Right cardiac atrium (tissue), 5 donors: ENCODE data around the gene CBX3. TPM values are rescaled to one million over a fixed set of nuclear protein-coding genes. Genes with fewer than 3 reads are reported as not detected.
A peak's percentile ranks its signal among the peaks of the same experiment; 100 is the strongest.
"Not testable (repeated sequence)": the region's sequence is repeated elsewhere in the genome, so short reads cannot be mapped to it uniquely, and the experiment has no call there.

Source experiments
- ATAC-seq, 2 donors: fragments of 200-7000 bp; cut with Tn5 transposase; one replicate each; pipeline versions ENCODE4 v1.8.0 to v1.9.1; 2020; ENCODE audit warnings: moderate library complexity in 2 of 2, mild to moderate bottlenecking in 1 of 2
- DNase-seq, 3 donors: peaks; one replicate each; pipeline ENCODE4 v3.0.0-alpha.2; 2020
- H3K27ac ChIP-seq: one replicate; pipeline ENCODE4 v1.5.1; 2013; ENCODE audit warnings: mild to moderate bottlenecking, low read length, control low read depth, moderate library complexity
- H3K27me3 ChIP-seq: one replicate; pipeline ENCODE4 v1.6.1; 2013; ENCODE audit not compliant: control insufficient read depth, insufficient read depth
- H3K4me1 ChIP-seq: one replicate; pipeline ENCODE4 v1.6.1; 2013; ENCODE audit warnings: low read length; ENCODE audit not compliant: control insufficient read depth, insufficient read depth
- H3K4me3 ChIP-seq: one replicate; pipeline ENCODE4 v1.5.1; 2013; ENCODE audit warnings: low read length, control low read depth
- H3K9me3 ChIP-seq: one replicate; pipeline ENCODE4 v1.6.1; 2013; ENCODE audit warnings: low read length; ENCODE audit not compliant: control insufficient read depth
- WGBS: extraction: QIAGEN DNeasy Blood & Tissue Kit; methylation state at CpG from one replicate; pipeline ENCODE4 v1.1.7; 2013; 5-methylcytosine and 5-hydroxymethylcytosine counted together
- intact Hi-C, 4 donors: fragments of 100-400 bp; cut with DNase I; formaldehyde crosslinking; loops; one replicate each; pipeline versions ENCODE4 v1.11.0 to v1.14.0; 2022 to 2023
- long read RNA-seq, 4 donors: library from polyadenylated mRNA; unstranded; transcript quantifications; one replicate each; pipeline ENCODE4 v2.0.0, GENCODE V29; 2020 to 2021
- polyA plus RNA-seq: library from polyadenylated mRNA; stranded (reverse); fragments of 200-250 nt; gene quantifications from one replicate; pipeline ENCODE4 v1.2.3, GENCODE V29; 2013
- total RNA-seq, 4 donors: library from RNA; stranded (reverse); fragmentation: NEBNext Ultra II Directional; extraction: Animal tissue kit (Norgen Biotek cat#: 25700); gene quantifications; one replicate each; pipeline ENCODE4 v1.2.1, GENCODE V29; 2021
- donor health status: healthy with polysubstance abuse.
- donor health status: DM: no; HTN: yes; CAD: no.
- donor health status: DM: no; HTN: no; CAD: no.
- donor health status: DM: no; HTN: yes; CAD: no; lungs with severe emphysema.
- donor health status: DM: yes; HTN: yes; CAD: no.

The CBX3 gene
- total RNA-seq: 10 to 100 TPM; 68.1 to 82.5 (median 72.2) TPM
- 61.2 TPM for polyA plus RNA-seq
- long read RNA-seq, donor 1, transcript CBX3-202 (6 exons, 1,857 nt): major isoform, 163 of 198 reads
- long read RNA-seq, donor 1, transcript CBX3-201 (6 exons, 2,128 nt): minor isoform, 9 of 198 reads
- long read RNA-seq, donor 1, partial matches to known transcripts: 12 of 198 reads
- long read RNA-seq, donor 1, other reads (novel, unspliced or antisense): 12 of 198 reads
- long read RNA-seq, donor 2, transcript CBX3-202 (6 exons, 1,857 nt): major isoform, 65 of 90 reads
- long read RNA-seq, donor 2, partial matches to known transcripts: 7 of 90 reads
- long read RNA-seq, donor 2, other reads (novel, unspliced or antisense): 14 of 90 reads
- long read RNA-seq, donor 3, transcript CBX3-201 (6 exons, 2,128 nt): minor isoform, 12 of 267 reads
- long read RNA-seq, donor 3, transcript CBX3-202 (6 exons, 1,857 nt): major isoform, 222 of 267 reads
- long read RNA-seq, donor 3, transcript CBX3-206 (3 exons, 860 nt): minor isoform, 6 of 267 reads
- long read RNA-seq, donor 3, partial matches to known transcripts: 15 of 267 reads
- long read RNA-seq, donor 3, other reads (novel, unspliced or antisense): 9 of 267 reads
- long read RNA-seq, donor 4, transcript CBX3-201 (6 exons, 2,128 nt): minor isoform, 6 of 114 reads
- long read RNA-seq, donor 4, transcript CBX3-202 (6 exons, 1,857 nt): major isoform, 94 of 114 reads
- long read RNA-seq, donor 4, partial matches to known transcripts: 5 of 114 reads
- long read RNA-seq, donor 4, other reads (novel, unspliced or antisense): 5 of 114 reads

- Histone ChIP-seq H3K27me3 (no peaks in the 10 kb centered on the region), H3K9me3 (no peaks in the 10 kb centered on the region), H3K27ac (peak within 1 kb of the TSS; percentile 99), H3K4me3 (peak within 1 kb of the TSS; percentile 95), H3K4me1 (peaks cover 2% of the 10 kb centered on the region)
- DNase-seq: peak; percentile 92 to 96 (median 95)
- WGBS: 1% methylated on average over 86 of the region's 86 CpGs
- intact Hi-C loops: no loop called here
- ATAC-seq: peak; percentile 78 to 80
These were observed at the start of gene CBX3 for GRCh38 chr7:26201247-26202018. CBX3 (plus strand) TSS chr7:26201745; CDS start chr7:26202999, 1,254 bp downstream.

- peak; percentile 73 to 90 (median 89) for DNase-seq
- under 1% methylated on average over 95 of the region's 95 CpGs for WGBS
- Histone ChIP-seq H3K4me3 (peak within 1 kb of the TSS; percentile 77), H3K27me3 (no peaks in the 10 kb centered on the region), H3K9me3 (no peaks in the 10 kb centered on the region), H3K4me1 (no peaks in the 10 kb centered on the region), H3K27ac (no peak within 1 kb of the TSS)
- intact Hi-C loops: no loop called here
- ATAC-seq: peak; percentile 87
These were observed 49.4 kb upstream of the CBX3 start, which contains the start of gene NFE2L3 for GRCh38 chr7:26151953-26152781. NFE2L3 (plus strand) TSS chr7:26152198; CDS start chr7:26152499, 301 bp downstream.

- 4% methylated on average over 54 of the region's 54 CpGs for WGBS
- H3K4me1 ChIP-seq, H3K27me3 ChIP-seq, DNase-seq, H3K27ac ChIP-seq, H3K9me3 ChIP-seq, intact Hi-C loops: not testable (repeated sequence)
- peak overlapping the region; percentile 77 for H3K4me3 ChIP-seq
- peak; percentile 16 to 27 for ATAC-seq
These were observed 48.7 kb upstream of the CBX3 start for GRCh38 chr7:26152782-26153240.

DNA sequence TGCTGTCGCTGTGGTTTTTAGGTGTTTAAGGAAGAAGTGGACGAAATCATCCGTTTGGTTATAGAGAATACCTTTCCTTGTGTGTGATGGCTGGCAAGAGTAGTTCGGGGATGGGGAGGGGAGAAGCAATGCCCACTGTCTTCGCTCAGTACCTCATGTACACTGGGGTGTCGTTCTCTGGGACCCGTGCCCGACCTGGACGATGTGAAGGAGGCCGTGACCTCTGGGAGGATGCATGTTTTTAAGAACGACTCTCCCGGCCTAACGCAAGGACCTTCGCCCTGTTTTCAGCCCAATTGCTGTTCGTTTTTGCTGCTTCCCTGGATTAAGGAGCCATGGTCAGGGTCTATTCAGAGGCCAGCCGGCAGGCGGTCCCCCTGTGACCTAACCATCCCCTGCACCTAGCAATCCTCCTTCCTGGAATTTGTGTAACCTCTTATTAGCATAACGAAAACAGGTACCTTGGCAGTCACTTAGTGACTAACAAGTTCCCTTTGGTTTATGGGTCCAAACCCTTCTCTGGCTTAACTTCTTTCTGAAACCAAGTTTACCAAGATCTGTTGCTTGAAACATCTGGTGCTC is 48.2 kb upstream of the CBX3 start:
- no peaks in the 10 kb centered on the region for H3K9me3 ChIP-seq
- no peak overlapping the region for H3K27ac ChIP-seq
- 29% methylated on average over 18 of the region's 18 CpGs for WGBS
- peak overlapping the region; percentile 77 for H3K4me3 ChIP-seq
- ATAC-seq (no peak), DNase-seq (no peak)
- H3K27me3 ChIP-seq: no peaks in the 10 kb centered on the region
- no peaks in the 10 kb centered on the region for H3K4me1 ChIP-seq
- intact Hi-C loops: no loop called here

DNA sequence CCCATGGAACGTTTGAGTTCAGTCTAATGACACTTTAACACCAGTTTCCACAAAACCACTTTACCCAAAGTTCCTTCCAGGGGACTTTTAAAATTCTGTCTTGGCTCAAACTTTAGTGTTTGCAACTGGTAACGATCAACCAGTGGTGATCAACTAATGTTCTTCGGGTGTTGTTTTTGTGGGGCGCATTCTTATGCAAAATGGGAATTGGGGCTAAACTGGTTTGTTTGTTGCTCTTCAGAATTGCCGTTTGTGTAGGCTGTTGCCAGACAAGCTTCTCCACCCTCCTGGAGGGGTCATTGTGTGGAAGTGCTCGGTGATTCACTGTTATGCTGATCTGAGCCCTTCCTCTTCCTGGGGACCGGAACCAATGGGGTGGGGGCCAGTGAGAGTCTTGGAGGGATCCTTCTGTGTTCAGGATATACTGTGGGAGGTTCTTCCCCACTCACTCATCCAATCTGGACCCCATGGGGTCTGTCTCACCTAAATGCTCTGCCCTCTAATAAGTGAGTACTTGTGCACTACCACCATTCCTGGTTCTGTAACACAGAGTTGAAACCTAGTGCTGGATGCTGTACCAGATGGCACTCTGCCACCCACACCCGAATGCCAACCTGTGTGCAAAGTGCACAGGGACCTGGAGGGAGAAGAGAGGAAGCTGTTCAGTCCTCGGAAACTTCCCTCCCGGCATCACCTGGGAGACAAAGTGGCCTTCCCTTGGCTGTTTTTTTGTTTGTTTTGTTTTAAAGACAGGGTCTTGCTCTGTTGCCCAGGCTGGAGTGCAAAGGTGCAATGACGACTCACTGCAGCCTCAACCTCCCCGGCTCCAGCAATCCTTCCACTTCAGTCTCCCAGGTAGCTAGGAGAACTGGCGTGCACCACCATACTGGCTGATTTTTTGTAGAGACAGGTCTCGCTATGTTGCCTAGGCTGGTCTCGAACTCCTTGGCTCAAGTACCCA is 47.4 kb upstream of the CBX3 start:
- Histone ChIP-seq H3K9me3 (no peaks in the 10 kb centered on the region), H3K27ac (no peak overlapping the region), H3K27me3 (no peaks in the 10 kb centered on the region), H3K4me1 (no peaks in the 10 kb centered on the region), H3K4me3 (no peak overlapping the region)
- ATAC-seq (peak; percentile 40 to 60), DNase-seq (no peak)
- 65% methylated on average over 15 of the region's 15 CpGs for WGBS
- intact Hi-C loops: no loop called here

DNA sequence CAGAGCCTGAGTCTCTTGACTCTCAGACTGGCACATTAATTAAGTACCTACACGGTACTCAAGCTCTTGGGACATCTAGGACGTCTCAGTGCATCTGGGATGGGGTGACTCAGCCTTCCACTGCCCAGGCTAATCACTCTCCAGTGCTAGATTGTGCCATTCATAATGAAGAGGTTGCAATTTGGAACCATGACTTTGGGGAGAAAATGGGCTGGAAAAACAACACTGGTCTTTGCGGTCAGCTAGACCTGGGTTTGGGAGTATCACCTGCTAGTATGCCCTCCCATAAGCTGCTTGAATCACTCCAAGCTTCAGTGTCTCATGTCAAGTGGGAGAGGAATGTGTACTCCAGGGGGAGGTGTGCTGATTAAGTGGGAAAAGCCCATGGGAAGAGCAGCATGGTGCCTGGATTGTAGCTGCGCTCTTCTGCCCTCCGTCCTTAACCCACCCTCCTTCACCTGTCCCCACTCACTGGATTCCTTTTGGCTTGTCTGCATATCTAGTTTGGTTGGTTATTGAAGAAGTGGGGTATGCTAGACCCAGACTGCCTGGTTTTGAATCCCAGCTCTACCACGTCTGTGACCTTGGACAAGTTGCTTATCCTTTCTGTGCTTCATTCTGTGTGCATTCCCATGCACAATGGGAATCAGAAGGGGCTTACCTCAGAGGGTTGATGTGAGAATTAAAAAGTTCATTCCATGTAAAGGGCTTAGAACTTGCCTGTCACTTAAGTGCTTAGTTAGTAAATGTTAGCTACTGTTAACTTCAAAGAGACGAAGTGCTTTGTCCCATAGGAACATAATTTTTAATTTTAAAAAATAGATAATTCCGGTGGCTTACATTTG is 45.8 kb upstream of the CBX3 start:
- Histone ChIP-seq H3K27me3 (no peaks in the 10 kb centered on the region), H3K27ac (no peak overlapping the region), H3K9me3 (no peaks in the 10 kb centered on the region), H3K4me1 (no peaks in the 10 kb centered on the region), H3K4me3 (no peak overlapping the region)
- DNase-seq (no peak), ATAC-seq (no peak)
- WGBS: 49% methylated on average over 8 of the region's 8 CpGs
- intact Hi-C loops: no loop called here

DNA sequence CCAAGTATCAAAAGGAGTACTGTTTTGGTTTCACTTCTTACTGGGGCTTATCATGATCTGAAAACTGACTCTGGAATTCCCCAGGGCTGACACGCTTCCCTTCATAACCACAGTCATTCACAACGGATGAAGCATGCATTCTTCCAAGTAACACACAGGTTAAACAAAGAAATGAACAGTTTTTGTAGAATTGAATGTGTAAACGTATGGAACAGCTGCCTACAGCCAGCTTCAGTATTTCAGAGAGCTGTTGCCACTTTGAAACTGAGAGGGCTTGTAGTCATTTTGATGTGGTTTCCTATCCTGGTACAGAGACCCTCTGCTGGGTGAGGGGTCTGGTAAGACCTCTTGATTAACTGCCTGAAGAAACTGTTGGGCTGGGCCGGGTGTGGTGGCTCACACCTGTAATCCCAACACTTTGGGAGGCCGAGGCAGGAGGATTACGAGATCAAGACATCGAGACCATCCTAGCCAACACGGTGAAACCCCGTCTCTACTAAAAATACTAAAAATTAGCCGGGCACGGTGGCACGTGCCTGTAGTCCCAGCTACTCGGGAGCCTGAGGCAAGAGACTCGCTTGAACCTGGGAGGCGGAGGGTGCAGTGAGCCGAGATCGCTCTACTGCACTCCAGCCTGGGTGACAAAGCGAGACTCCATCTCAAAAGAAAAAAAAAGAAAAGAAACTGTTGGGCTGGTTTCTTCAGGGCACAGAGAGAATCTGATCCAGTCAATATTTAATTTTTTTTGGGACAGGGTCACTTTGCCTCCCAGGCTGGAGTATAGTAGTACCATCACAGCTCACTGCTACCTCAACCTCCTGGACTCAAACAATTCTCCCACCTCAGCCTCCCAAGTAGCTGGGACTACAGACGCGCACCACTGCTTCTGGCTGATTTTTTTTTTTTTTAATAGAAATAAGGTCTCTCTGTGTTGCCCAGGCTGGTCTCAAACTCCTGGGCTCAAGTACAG is 44.8 kb upstream of the CBX3 start:
- no peak overlapping the region for H3K4me3 ChIP-seq
- WGBS: 77% methylated on average over 20 of the region's 20 CpGs

GRCh38 chr7:26157520-26158105 is 43.9 kb upstream of the CBX3 start:
- no peaks in the 10 kb centered on the region for H3K9me3 ChIP-seq
- H3K27me3 ChIP-seq: no peaks in the 10 kb centered on the region
- DNase-seq: no peak
- no peak for ATAC-seq
- H3K4me1 ChIP-seq: no peaks in the 10 kb centered on the region
- WGBS: 87% methylated on average over 4 of the region's 4 CpGs
- intact Hi-C loops: no loop called here
- H3K27ac ChIP-seq: no peak overlapping the region
- H3K4me3 ChIP-seq: no peak overlapping the region

More for the DNA sequence above, 44.8 kb upstream of the CBX3 start:
- H3K4me1 ChIP-seq: no peaks in the 10 kb centered on the region
- DNase-seq (no peak), ATAC-seq (no peak)
- H3K9me3 ChIP-seq: no peaks in the 10 kb centered on the region
- H3K27ac ChIP-seq: no peak overlapping the region
- H3K27me3 ChIP-seq: no peaks in the 10 kb centered on the region
- intact Hi-C loops: no loop called here
